Heart right ventricle (tissue), 16 donors: Measurements from ENCODE around the gene CDKN2A. TPM values are rescaled to one million over a fixed set of nuclear protein-coding genes. Genes with fewer than 3 reads are reported as not detected.

Source experiments
- ATAC-seq, 8 donors: fragments of 200-7000 bp; cut with Tn5 transposase; one replicate each; pipeline ENCODE4 v1.9.1; 2020; ENCODE audit warnings: mild to moderate bottlenecking in 8 of 8, moderate library complexity in 8 of 8, moderate number of reproducible peaks in 1 of 8
- DNase-seq, 2 donors: peaks; one replicate each; pipeline ENCODE4 v3.0.0-alpha.2; 2020
- H3K27ac ChIP-seq, 10 donors: fragments of 200-600 bp; sonication (generic) in 2 of 10; one replicate each; pipeline versions ENCODE4 v1.5.0 to v1.8.0; 2020 to 2022; ENCODE audit warnings: mild to moderate bottlenecking in 3 of 10
- H3K27me3 ChIP-seq, 7 donors: fragments of 200-600 bp; one replicate each; pipeline ENCODE4 v1.8.0; 2021 to 2022; ENCODE audit warnings: mild to moderate bottlenecking in 2 of 7
- H3K36me3 ChIP-seq, 9 donors: fragments of 200-600 bp; sonication (generic) in 1 of 9; one replicate each; pipeline versions ENCODE4 v1.5.0 to v1.8.0; 2020 to 2022; ENCODE audit warnings: mild to moderate bottlenecking in 2 of 9
- H3K4me1 ChIP-seq, 9 donors: fragments of 200-600 bp; sonication (generic) in 1 of 9; one replicate each; pipeline versions ENCODE4 v1.5.0 to v1.8.0; 2020 to 2022; ENCODE audit warnings: mild to moderate bottlenecking in 4 of 9
- H3K4me3 ChIP-seq, 10 donors: fragments of 200-600 bp; sonication (generic) in 2 of 10; one replicate each; pipeline versions ENCODE4 v1.5.0 to v1.8.0; 2020 to 2022; ENCODE audit warnings: mild to moderate bottlenecking in 7 of 10, moderate library complexity in 2 of 10
- H3K9me3 ChIP-seq, 11 donors: fragments of 200-600 bp in 10 of 11; sonication (generic) in 2 of 11; one replicate each; pipeline versions ENCODE4 v1.5.0 to v1.8.0; 2013 to 2022; ENCODE audit warnings: mild to moderate bottlenecking in 2 of 11, control low read depth in 1 of 11, moderate library complexity in 1 of 11
- CTCF ChIP-seq, 9 donors: fragments of 200-600 bp; sonication (generic) in 2 of 9; IDR thresholded peaks; one replicate each; pipeline versions ENCODE4 v1.5.0 to v1.8.0; 2021 to 2022; ENCODE audit warnings: antibody characterized with exemption in 9 of 9, mild to moderate bottlenecking in 5 of 9, moderate library complexity in 1 of 9
- WGBS, 2 donors: extraction: QIAGEN DNeasy Blood & Tissue Kit; methylation state at CpG; one replicate each; pipeline ENCODE4 v1.1.7; 2013; ENCODE audit warnings: inconsistent platforms in 1 of 2; 5-methylcytosine and 5-hydroxymethylcytosine counted together
- intact Hi-C, 10 donors: fragments of 100-400 bp; cut with DNase I; formaldehyde crosslinking; loops; one replicate each; pipeline versions ENCODE4 v1.11.1 to v1.14.2; 2022
- polyA plus RNA-seq, 2 donors: library from polyadenylated mRNA; stranded (reverse); fragments of 200-250 nt; gene quantifications; one replicate each; pipeline ENCODE4 v1.2.3, GENCODE V29; 2013
- total RNA-seq, 10 donors: library from RNA; stranded (reverse); fragmentation: NEBNext Ultra II Directional in 3 of 10; extraction: Animal tissue kit (Norgen Biotek cat#: 25700) in 3 of 10; gene quantifications; one replicate each; pipeline versions ENCODE4 v1.2.1 to v1.2.4, GENCODE V29; 2021 to 2023
- donor health status: Arrhythmogenic right ventricular cardiomyopathy.
- donor health status: ischemic (EF 13 %, LVEDD 7.1; RV severe dilation, severe dysfunction).
- donor health status: healthy with polysubstance abuse.
- donor health status: DM: no; HTN: yes; CAD: no.
- donor health status: DM: no; HTN: no; CAD: no.
- donor health status: ischemic (EF 25% LVEDD 6.9; RV normal size, moderate dysfunction).
- donor health status: ischemic (EF 25% LVEDD 5.7; RV mildly dilated, moderate dysfunction).
- donor health status: healthy.
- donor health status: DM: yes; HTN: yes; CAD: no.
- donor health status: Ischemic cardiomyopathy.
- donor health status: ischemic (EF 35%, LVEDD 5.7; RV mildly dilated, moderate dysfunction).
- donor health status: nonischemic (EF 11% LVEDD 7.7; RV severe dilation, severe dysfunction).
- donor health status: DM: yes; HTN: yes; CAD: no.
- donor health status: PGD.
- donor health status: ischemic (EF 29% LVEDD 5.4; RV normal size, mild dysfunction).
- donor health status: nonischemic (EF 23%, LVEDD 6.1; RV moderate dilation, normal function).

Gene CDKN2A
- total and polyA plus RNA-seq, 12 donors: 0.03 to 1.9 (median 0.48) TPM; not detected in 5

GRCh38 chr9:22010866-22011625 lies 16.9 kb upstream of the CDKN2A start:
- no peak for TF ChIP-seq CTCF (IDR thresholded peaks at IDR 0.05)
- Histone ChIP-seq H3K9me3 (peaks cover 0 to under 1% (median 0%) of the 10 kb centered on the region in 11 donors), H3K4me1 (peaks cover 0 to 20% (median 9%) of the 10 kb centered on the region in 9 donors), H3K4me3 (no peak overlapping the region), H3K27ac (no peak overlapping the region), H3K36me3 (no peaks in the 10 kb centered on the region), H3K27me3 (peaks cover 0 to 49% (median 20%) of the 10 kb centered on the region in 7 donors)
- intact Hi-C loops: loop anchor here in 1 of 10 donors (10.0 kb wide), 1 partner anchor 196 kb away; no protein-coding TSS in a partner anchor
- DNase-seq (no peak), ATAC-seq (no peak)
- 19 to 23% methylated on average over 13 of the region's 13 CpGs for WGBS, 2 donors

- DNase-seq (no peak), ATAC-seq (no peak)
- Histone ChIP-seq H3K36me3 (no peaks in the 10 kb centered on the region), H3K4me3 (peak overlapping the region in 9 of 10 donors; percentile 68 to 81 (median 72)), H3K4me1 (peaks cover 0 to 22% (median 9%) of the 10 kb centered on the region in 9 donors), H3K9me3 (no peaks in the 10 kb centered on the region), H3K27me3 (peaks cover 0 to 64% (median 33%) of the 10 kb centered on the region in 7 donors), H3K27ac (peak overlapping the region in 7 of 10 donors; percentile 1 to 90 (median 82))
- 3 to 4% methylated on average over 6 of the region's 6 CpGs for WGBS, 2 donors
- TF ChIP-seq CTCF (IDR thresholded peaks at IDR 0.05): peak in 3 of 9 donors; percentile 23 to 28 (median 24)
- intact Hi-C loops: loop anchor here in 5 of 10 donors (2.0 to 10.0 kb wide), 3 partner anchors 195 to 197 kb away; no protein-coding TSS in a partner anchor
These were observed 15.3 kb upstream of the CDKN2A start for GRCh38 chr9:22009506-22009867.

GRCh38 chr9:22008717-22009505 lies 14.7 kb upstream of the CDKN2A start, which contains the start of gene CDKN2B:
Gene CDKN2B, minus strand, starts transcription at chr9:22009305. Its CDS starts 352 bp downstream, at chr9:22008953.
- peak within 1 kb of the TSS in 9 of 10 donors; percentile 69 to 90 (median 82) for H3K27ac ChIP-seq
- peak; percentile 98 to 100 (median 99) for ATAC-seq
- 0 to 1% methylated on average over 86 of the region's 86 CpGs for WGBS, 2 donors
- no peaks in the 10 kb centered on the region for H3K36me3 ChIP-seq
- intact Hi-C loops: loop anchor here in 5 of 10 donors (2.0 to 10.0 kb wide), 3 partner anchors 194 to 197 kb away; no protein-coding TSS in a partner anchor
- peak; percentile 95 to 97 for DNase-seq
- H3K4me1 ChIP-seq: peaks cover 0 to 22% (median 9%) of the 10 kb centered on the region in 9 donors
- H3K27me3 ChIP-seq: peaks cover 0 to 70% (median 34%) of the 10 kb centered on the region in 7 donors
- H3K4me3 ChIP-seq: peak within 1 kb of the TSS; percentile 45 to 81 (median 72)
- no peaks in the 10 kb centered on the region for H3K9me3 ChIP-seq
- peak; percentile 80 to 98 (median 91) for TF ChIP-seq CTCF (IDR thresholded peaks at IDR 0.05)

GRCh38 chr9:22008384-22008716 lies 14.2 kb upstream of the CDKN2A start:
- H3K36me3 ChIP-seq: no peaks in the 10 kb centered on the region
- TF ChIP-seq CTCF (IDR thresholded peaks at IDR 0.05): no peak
- no peaks in the 10 kb centered on the region for H3K9me3 ChIP-seq
- 5 to 6% methylated on average over 8 of the region's 8 CpGs for WGBS, 2 donors
- intact Hi-C loops: loop anchor here in 5 of 10 donors (2.0 to 10.0 kb wide), 3 partner anchors 194 to 196 kb away; no protein-coding TSS in a partner anchor
- DNase-seq (no peak), ATAC-seq (no peak)
- H3K27ac ChIP-seq: peak overlapping the region in 9 of 10 donors; percentile 69 to 90 (median 82)
- peaks cover 0 to 76% (median 38%) of the 10 kb centered on the region in 7 donors for H3K27me3 ChIP-seq
- H3K4me3 ChIP-seq: peak overlapping the region; percentile 45 to 81 (median 72)
- peaks cover 0 to 22% (median 9%) of the 10 kb centered on the region in 9 donors for H3K4me1 ChIP-seq
